Progenitor cell of endocrine pancreas (in vitro differentiated cells): ENCODE data around the gene FOXP2. TPM values are rescaled to one million over a fixed set of nuclear protein-coding genes. Genes with fewer than 3 reads are reported as not detected.

Experiments
- DNase-seq: peaks from one replicate; pipeline ENCODE4 v3.0.0; 2021; ENCODE audit warnings: low spot score; ENCODE audit not compliant: unreplicated experiment
- H3K27ac Mint-ChIP-seq: 2 replicates; pipeline ENCODE4 v1.8.0; 2021; ENCODE audit warnings: mild to moderate bottlenecking, moderate library complexity, mixed read lengths
- H3K27me3 Mint-ChIP-seq: 2 replicates; pipeline ENCODE4 v1.8.0; 2021; ENCODE audit warnings: mixed read lengths
- H3K36me3 Mint-ChIP-seq: 2 replicates; pipeline ENCODE4 v1.8.0; 2022; ENCODE audit warnings: mixed read lengths; ENCODE audit not compliant: insufficient read depth
- H3K4me1 Mint-ChIP-seq: 2 replicates; pipeline ENCODE4 v1.8.0; 2021; ENCODE audit warnings: low read depth, mixed read lengths
- H3K4me3 Mint-ChIP-seq: 2 replicates; pipeline ENCODE4 v1.8.0; 2021; ENCODE audit warnings: low read depth, mild to moderate bottlenecking, moderate library complexity, mixed read lengths
- H3K9me3 Mint-ChIP-seq: 2 replicates; pipeline ENCODE4 v1.8.0; 2021; ENCODE audit warnings: low read depth, mixed read lengths
- total RNA-seq: library from RNA; stranded (reverse); gene quantifications from 2 replicates; pipeline ENCODE4 v1.2.1, GENCODE V29; 2021
- TF ChIP-seq, protein P1 (sequence below): fragments of 200-600 bp; sonication (generic); IDR thresholded peaks from one replicate; pipeline ENCODE4 v1.5.0; 2021; ENCODE audit warnings: antibody characterized with exemption, mild to moderate bottlenecking; ENCODE audit not compliant: unreplicated experiment

Gene FOXP2
- total RNA-seq, 1 donor from 2014 or later, result 5.8 TPM

GRCh38 chr7:114703677-114704076, 289.1 kb downstream of the FOXP2 start:
- Mint-ChIP-seq H3K4me1 (peaks cover 4% of the 10 kb centered on the region), H3K27me3 (no peaks in the 10 kb centered on the region), H3K27ac (no peak overlapping the region), H3K9me3 (no peaks in the 10 kb centered on the region), H3K36me3 (no peaks in the 10 kb centered on the region), H3K4me3 (no peak overlapping the region)
- DNase-seq, result no peak
- TF ChIP-seq, protein P1, sequence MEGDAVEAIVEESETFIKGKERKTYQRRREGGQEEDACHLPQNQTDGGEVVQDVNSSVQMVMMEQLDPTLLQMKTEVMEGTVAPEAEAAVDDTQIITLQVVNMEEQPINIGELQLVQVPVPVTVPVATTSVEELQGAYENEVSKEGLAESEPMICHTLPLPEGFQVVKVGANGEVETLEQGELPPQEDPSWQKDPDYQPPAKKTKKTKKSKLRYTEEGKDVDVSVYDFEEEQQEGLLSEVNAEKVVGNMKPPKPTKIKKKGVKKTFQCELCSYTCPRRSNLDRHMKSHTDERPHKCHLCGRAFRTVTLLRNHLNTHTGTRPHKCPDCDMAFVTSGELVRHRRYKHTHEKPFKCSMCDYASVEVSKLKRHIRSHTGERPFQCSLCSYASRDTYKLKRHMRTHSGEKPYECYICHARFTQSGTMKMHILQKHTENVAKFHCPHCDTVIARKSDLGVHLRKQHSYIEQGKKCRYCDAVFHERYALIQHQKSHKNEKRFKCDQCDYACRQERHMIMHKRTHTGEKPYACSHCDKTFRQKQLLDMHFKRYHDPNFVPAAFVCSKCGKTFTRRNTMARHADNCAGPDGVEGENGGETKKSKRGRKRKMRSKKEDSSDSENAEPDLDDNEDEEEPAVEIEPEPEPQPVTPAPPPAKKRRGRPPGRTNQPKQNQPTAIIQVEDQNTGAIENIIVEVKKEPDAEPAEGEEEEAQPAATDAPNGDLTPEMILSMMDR, result no peak

DNA sequence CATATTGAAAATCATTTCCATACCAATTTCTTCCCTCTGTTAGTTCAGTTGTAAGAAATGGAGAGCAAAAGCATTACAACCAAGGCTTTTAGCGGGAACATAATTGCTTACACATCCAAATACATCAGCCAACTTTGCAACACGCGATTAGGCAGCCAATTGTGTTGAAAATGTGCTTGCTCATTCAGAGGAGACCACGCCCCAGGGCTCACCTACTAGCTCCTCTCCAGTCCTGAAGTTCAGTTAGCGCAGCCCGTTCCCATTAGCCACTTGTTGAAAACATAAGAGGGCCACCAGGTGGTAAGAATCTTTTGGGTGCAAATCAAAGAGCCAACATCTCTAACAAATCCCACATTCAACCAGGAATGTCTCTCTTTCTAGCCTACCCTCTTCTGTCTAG, 294.0 kb downstream of the FOXP2 start:
- H3K27me3 Mint-ChIP-seq, result no peaks in the 10 kb centered on the region
- H3K27ac Mint-ChIP-seq, result no peak overlapping the region
- no peak overlapping the region for H3K4me3 Mint-ChIP-seq
- TF ChIP-seq, protein P1, result no peak
- no peaks in the 10 kb centered on the region for H3K36me3 Mint-ChIP-seq
- no peaks in the 10 kb centered on the region for H3K9me3 Mint-ChIP-seq
- peaks cover 4% of the 10 kb centered on the region for H3K4me1 Mint-ChIP-seq
- no peak for DNase-seq

DNA sequence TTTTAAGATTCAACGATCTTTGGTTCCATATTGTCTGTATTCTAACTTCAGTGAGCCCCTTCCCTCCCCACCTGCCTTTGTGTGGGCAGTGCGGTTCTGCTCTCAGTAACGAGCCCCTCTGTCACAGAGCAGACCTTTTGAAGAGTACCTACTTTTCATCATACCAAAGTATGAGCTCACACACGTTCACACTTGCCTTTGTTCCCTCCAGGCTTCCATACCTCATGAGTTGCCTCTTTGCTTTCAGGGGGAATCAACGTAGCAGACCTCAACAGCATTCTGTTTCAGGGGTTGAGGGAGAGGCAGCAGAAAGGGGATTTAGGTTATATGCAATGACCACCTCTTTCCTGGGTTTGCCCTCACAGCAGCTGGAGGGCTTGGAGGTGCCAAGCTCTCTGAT, 295.9 kb downstream of the FOXP2 start:
- Mint-ChIP-seq H3K4me3 (no peak overlapping the region), H3K36me3 (no peaks in the 10 kb centered on the region), H3K27ac (no peak overlapping the region), H3K9me3 (no peaks in the 10 kb centered on the region), H3K4me1 (peaks cover 4% of the 10 kb centered on the region), H3K27me3 (no peaks in the 10 kb centered on the region)
- TF ChIP-seq, protein P1, result no peak
- DNase-seq, result no peak

DNA sequence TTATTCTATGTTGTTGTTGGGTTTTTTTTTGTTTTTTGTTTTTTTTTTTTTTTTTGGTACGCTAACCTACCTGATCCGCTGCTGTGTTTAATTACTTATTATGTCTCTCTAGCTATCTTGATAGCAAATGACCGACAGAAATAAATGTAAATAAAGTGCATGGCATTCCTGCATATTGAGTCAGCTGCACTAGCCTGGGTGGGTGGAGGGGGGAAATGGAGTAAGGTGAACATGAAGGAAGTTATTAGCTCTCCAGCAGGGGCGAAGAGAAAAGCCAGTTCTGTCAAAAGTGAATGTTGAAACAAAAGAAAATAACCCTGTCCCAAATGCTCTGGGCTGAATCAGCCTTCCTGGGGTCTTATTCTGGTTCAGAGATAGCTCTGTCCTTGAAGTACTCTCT, 296.6 kb downstream of the FOXP2 start:
- Mint-ChIP-seq H3K27me3 (no peaks in the 10 kb centered on the region), H3K9me3 (no peaks in the 10 kb centered on the region), H3K4me1 (peaks cover 4% of the 10 kb centered on the region), H3K27ac (no peak overlapping the region), H3K36me3 (no peaks in the 10 kb centered on the region), H3K4me3 (no peak overlapping the region)
- TF ChIP-seq, protein P1, result no peak
- DNase-seq, result no peak

GRCh38 chr7:114715907-114716306, 301.3 kb downstream of the FOXP2 start:
- H3K9me3 Mint-ChIP-seq, result no peaks in the 10 kb centered on the region
- no peak overlapping the region for H3K4me3 Mint-ChIP-seq
- no peak overlapping the region for H3K27ac Mint-ChIP-seq
- H3K4me1 Mint-ChIP-seq, result peaks cover 4% of the 10 kb centered on the region
- H3K36me3 Mint-ChIP-seq, result no peaks in the 10 kb centered on the region
- TF ChIP-seq, protein P1, result no peak
- H3K27me3 Mint-ChIP-seq, result no peaks in the 10 kb centered on the region
- no peak for DNase-seq

DNA sequence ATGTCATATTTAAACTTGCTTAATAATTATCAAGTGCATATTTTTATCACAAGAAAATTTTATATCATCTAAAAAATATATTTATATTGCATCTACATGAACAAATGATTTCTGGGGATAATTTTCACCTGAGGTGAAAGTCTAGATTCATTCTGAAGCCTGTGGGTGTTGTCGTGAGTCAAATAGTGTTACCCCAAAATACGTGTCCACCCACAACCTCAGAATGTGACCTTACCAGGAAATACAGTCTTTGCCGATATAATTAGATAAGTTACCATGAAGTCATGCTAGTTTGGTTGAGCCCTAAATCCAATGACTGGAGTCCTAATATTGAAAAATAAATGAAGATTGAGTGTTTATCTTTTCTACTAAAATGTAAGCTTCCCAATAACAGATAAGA, 304.2 kb downstream of the FOXP2 start:
- H3K4me1 Mint-ChIP-seq, result no peaks in the 10 kb centered on the region
- no peak for DNase-seq
- no peaks in the 10 kb centered on the region for H3K36me3 Mint-ChIP-seq
- H3K27me3 Mint-ChIP-seq, result no peaks in the 10 kb centered on the region
- TF ChIP-seq, protein P1, result no peak
- H3K4me3 Mint-ChIP-seq, result no peak overlapping the region
- no peak overlapping the region for H3K27ac Mint-ChIP-seq
- no peaks in the 10 kb centered on the region for H3K9me3 Mint-ChIP-seq
